Mammary epithelial cell (primary cell): ENCODE measurements around the gene KCNB1.

Experiments
- CTCF ChIP-seq, 2 donors: IDR thresholded peaks in 1 of 2; conservative IDR thresholded peaks in 1 of 2; 2 replicates each; pipeline ENCODE4 v1.5.1; 2011 to 2012; ENCODE audit warnings: inconsistent platforms in 2 of 2, low read length in 2 of 2, mild to moderate bottlenecking in 2 of 2, control low read depth in 1 of 2, low read depth in 1 of 2; ENCODE audit not compliant: insufficient read depth in 1 of 2; ENCODE audit errors: extremely low read depth in 1 of 2
- EZH2 ChIP-seq: IDR thresholded peaks from 2 replicates; pipeline ENCODE4 v1.6.1; 2012; ENCODE audit warnings: low read length, inconsistent platforms, borderline replicate concordance

GRCh38 chr20:49481116-49481515 lies 1.4 kb downstream of the KCNB1 start:
- TF ChIP-seq CTCF (conservative IDR thresholded peaks at IDR 0.05 in 1 of 2, IDR thresholded peaks at IDR 0.05 in 1 of 2; ENCODE audit: extremely low read depth in 1 of 2, insufficient read depth in 1 of 2, low read depth in 1 of 2, low read length in 2 of 2) (no peak), EZH2 (no peak)
